Measurements from ENCODE around the gene MYH11.
"Not testable (repeated sequence)": the region's sequence is repeated elsewhere in the genome, so short reads cannot be mapped to it uniquely, and the experiment has no call there.

The MYH11 gene

GRCh38 chr16:15857724-15858560 lies 1.1 kb upstream of the MYH11 start:
- Mint-ChIP-seq H3K27me3 (peaks cover 48% of the 10 kb centered on the region), H3K9me3 (no peaks in the 10 kb centered on the region), H3K4me3 (peak overlapping the region; percentile 49 to 69), H3K4me1 (peaks cover 8% of the 10 kb centered on the region), H3K27ac (no peak overlapping the region)
- ATAC-seq (peak; percentile 28), DNase-seq (no peak)

DNA sequence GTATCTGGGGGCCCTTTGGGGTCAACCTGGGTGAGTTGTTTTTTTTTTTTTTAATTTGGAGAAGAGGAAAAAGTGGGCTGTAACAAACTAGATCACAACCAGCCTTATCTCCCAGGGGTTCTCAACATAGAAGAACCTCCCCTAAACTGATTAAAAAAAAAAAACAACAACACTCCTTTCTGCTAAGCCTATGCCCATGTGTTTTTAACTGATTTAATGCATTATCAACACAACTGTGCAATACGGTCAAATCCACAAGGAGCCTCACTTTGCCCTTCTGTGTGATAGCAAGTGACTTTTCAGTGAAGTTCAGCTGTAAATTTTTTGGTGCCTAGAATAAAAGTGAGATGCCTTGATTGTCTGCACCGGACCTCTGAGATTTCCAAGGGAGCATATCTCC lies 646 bp downstream of the MYH11 start:
- DNase-seq (no peak), ATAC-seq (no peak)
- Mint-ChIP-seq H3K4me1 (peaks cover 8% of the 10 kb centered on the region), H3K27ac (no peak overlapping the region), H3K4me3 (no peak overlapping the region), H3K27me3 (peaks cover 48% of the 10 kb centered on the region), H3K9me3 (no peaks in the 10 kb centered on the region)

- ATAC-seq: no peak
- peaks cover 8% of the 10 kb centered on the region for H3K4me1 Mint-ChIP-seq
- no peaks in the 10 kb centered on the region for H3K9me3 Mint-ChIP-seq
- H3K4me3 Mint-ChIP-seq: no peak overlapping the region
- H3K27ac Mint-ChIP-seq: no peak overlapping the region
- H3K27me3 Mint-ChIP-seq: peaks cover 48% of the 10 kb centered on the region
- DNase-seq: no peak
These were observed 1.2 kb downstream of the MYH11 start for GRCh38 chr16:15855704-15856003.

- Mint-ChIP-seq H3K27ac (no peak overlapping the region), H3K9me3 (no peaks in the 10 kb centered on the region), H3K27me3 (peaks cover 48% of the 10 kb centered on the region), H3K4me1 (peaks cover 8% of the 10 kb centered on the region), H3K4me3 (no peak overlapping the region)
- ATAC-seq (no peak), DNase-seq (no peak)
These were observed 1.7 kb downstream of the MYH11 start for GRCh38 chr16:15854906-15855703.

- peaks cover 43% of the 10 kb centered on the region for H3K27me3 Mint-ChIP-seq
- no peaks in the 10 kb centered on the region for H3K9me3 Mint-ChIP-seq
- DNase-seq (no peak), ATAC-seq (no peak)
- no peak overlapping the region for H3K4me3 Mint-ChIP-seq
- no peak overlapping the region for H3K27ac Mint-ChIP-seq
- H3K4me1 Mint-ChIP-seq: peaks cover 8% of the 10 kb centered on the region
These were observed 2.8 kb downstream of the MYH11 start for GRCh38 chr16:15854061-15854460.

GRCh38 chr16:15853021-15853420 lies 3.8 kb downstream of the MYH11 start:
- ATAC-seq (no peak), DNase-seq (no peak)
- peaks cover 36% of the 10 kb centered on the region for H3K27me3 Mint-ChIP-seq
- peaks cover 6% of the 10 kb centered on the region for H3K4me1 Mint-ChIP-seq
- no peak overlapping the region for H3K4me3 Mint-ChIP-seq
- no peak overlapping the region for H3K27ac Mint-ChIP-seq
- no peaks in the 10 kb centered on the region for H3K9me3 Mint-ChIP-seq

DNA sequence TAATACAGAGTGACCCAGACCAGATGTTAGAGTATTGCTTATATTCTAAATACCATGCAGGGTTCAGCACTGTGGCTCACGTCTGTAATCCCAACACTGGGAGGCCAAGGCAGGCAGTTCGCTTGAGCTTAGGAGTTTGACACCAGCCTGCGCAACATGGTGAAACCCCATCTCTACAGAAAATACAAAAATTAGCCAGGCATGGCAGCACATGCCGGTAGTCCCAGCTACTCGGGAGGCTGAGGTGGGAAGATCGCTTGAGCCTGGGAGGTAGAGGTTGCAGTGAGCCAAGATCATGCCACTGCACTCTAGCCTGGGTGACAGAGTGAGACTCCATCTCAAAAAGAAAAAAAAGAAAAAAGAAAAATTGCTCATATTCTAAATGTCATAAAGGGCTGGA lies 6.3 kb downstream of the MYH11 start:
- not testable (repeated sequence) for ATAC-seq
- H3K27me3 Mint-ChIP-seq: peaks cover 15% of the 10 kb centered on the region

GRCh38 chr16:15849209-15849981 lies 7.4 kb downstream of the MYH11 start:
- ATAC-seq (no peak), DNase-seq (no peak)
- no peaks in the 10 kb centered on the region for H3K9me3 Mint-ChIP-seq
- H3K27me3 Mint-ChIP-seq: peaks cover 3% of the 10 kb centered on the region
- no peak overlapping the region for H3K4me3 Mint-ChIP-seq
- H3K4me1 Mint-ChIP-seq: no peaks in the 10 kb centered on the region
- peak overlapping the region in 1 of 2 donors; percentile 42 for H3K27ac Mint-ChIP-seq

More for the DNA sequence above, 6.3 kb downstream of the MYH11 start:
- H3K27ac Mint-ChIP-seq, H3K9me3 Mint-ChIP-seq, H3K4me1 Mint-ChIP-seq, DNase-seq, H3K4me3 Mint-ChIP-seq: not testable (repeated sequence)

DNA sequence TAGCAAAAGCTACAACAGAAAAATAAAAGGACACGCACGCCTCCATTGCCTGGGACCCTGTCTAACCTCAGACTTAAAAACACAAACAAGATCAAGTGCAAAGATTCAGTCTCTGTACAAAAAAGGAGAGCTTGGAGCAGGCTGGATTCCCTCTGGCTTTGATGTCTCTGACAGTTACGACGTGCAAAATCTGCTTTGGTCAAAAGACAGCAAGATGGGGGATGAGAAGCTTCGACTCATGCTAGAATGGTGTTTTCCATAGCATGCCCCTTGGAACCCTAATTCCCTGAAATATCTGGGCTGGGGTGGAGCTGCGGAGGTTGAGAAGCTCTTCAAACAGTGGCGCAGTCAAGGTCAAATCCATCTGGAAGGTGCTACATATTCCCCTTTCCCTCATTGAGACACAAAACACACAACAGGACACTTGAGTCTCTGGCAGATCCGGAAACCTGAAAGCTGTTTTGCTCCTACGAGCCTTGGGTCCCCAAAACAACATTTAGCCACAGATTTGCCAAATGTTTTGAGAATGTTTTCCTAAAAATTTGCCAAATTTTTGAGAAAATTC lies 9.1 kb downstream of the MYH11 start:
- no peak overlapping the region for H3K4me3 Mint-ChIP-seq
- ATAC-seq (no peak), DNase-seq (no peak)
- H3K4me1 Mint-ChIP-seq: no peaks in the 10 kb centered on the region
- no peaks in the 10 kb centered on the region for H3K27me3 Mint-ChIP-seq
- H3K27ac Mint-ChIP-seq: peak overlapping the region in 1 of 2 donors; percentile 3
- H3K9me3 Mint-ChIP-seq: no peaks in the 10 kb centered on the region

GRCh38 chr16:15846510-15846909 lies 10.3 kb downstream of the MYH11 start:
- H3K9me3 Mint-ChIP-seq: no peaks in the 10 kb centered on the region
- no peaks in the 10 kb centered on the region for H3K27me3 Mint-ChIP-seq
- H3K27ac Mint-ChIP-seq: no peak overlapping the region
- H3K4me1 Mint-ChIP-seq: no peaks in the 10 kb centered on the region
- no peak for DNase-seq
- no peak overlapping the region for H3K4me3 Mint-ChIP-seq
- ATAC-seq: no peak

DNA sequence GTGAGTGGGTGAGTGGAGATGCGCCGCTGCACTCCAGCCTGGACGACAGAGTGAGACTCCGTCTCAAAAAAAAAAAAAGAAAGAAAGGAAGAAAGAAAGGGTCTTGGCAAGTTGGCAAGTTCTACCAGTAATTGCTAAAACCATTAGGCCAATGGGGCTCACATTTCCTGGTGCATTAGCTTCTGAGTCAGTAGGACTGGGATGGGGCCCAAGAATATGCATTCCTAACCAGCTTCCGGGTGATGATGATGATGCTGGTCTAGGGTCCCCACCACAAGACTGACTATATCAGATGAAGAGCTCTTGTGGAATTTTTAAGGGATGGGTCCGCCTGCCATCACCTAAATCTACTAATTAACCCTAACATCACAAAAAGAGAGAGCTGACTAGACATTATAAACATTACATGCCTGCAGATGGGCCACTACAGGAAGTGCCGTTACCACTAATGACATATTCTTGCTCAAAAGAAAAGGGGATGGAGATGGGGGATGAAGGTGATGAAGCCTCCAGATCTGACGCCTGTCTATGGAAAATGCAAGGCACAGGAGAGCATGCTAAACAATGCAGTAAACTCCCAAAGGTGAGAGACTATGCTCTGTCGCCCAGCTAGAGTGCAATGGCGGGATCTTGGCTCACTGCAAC lies 13.1 kb downstream of the MYH11 start:
- Mint-ChIP-seq H3K9me3 (no peaks in the 10 kb centered on the region), H3K4me1 (no peaks in the 10 kb centered on the region), H3K4me3 (no peak overlapping the region), H3K27ac (no peak overlapping the region), H3K27me3 (no peaks in the 10 kb centered on the region)
- DNase-seq (no peak), ATAC-seq (no peak)

GRCh38 chr16:15839204-15839603 lies 17.6 kb downstream of the MYH11 start:
- not testable (repeated sequence) for ATAC-seq, H3K27ac Mint-ChIP-seq, H3K4me3 Mint-ChIP-seq, H3K27me3 Mint-ChIP-seq, DNase-seq, H3K9me3 Mint-ChIP-seq
- peaks cover 11% of the 10 kb centered on the region for H3K4me1 Mint-ChIP-seq

DNA sequence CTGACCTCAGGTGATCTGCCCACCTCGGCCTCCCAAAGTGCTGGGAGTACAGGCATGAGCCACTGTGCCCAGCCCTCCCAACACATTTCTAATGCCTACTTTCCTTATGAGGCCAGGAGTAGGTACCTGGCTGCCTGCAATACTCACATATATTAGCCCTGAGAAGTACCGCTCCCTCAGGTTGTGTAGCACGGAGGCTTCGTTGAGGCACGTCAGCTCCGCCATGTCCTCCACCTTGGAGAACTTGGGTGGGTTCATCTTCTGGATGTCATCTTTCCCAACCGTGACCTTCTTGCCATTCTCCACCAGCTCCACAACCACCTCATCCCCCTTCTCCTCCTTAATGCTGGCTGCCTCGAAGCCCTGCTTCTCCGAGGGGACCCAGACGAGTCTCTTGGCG lies 19.1 kb downstream of the MYH11 start:
- H3K27me3 Mint-ChIP-seq: no peaks in the 10 kb centered on the region
- DNase-seq (no peak), ATAC-seq (no peak)
- no peak overlapping the region for H3K4me3 Mint-ChIP-seq
- H3K4me1 Mint-ChIP-seq: peaks cover 11% of the 10 kb centered on the region
- H3K27ac Mint-ChIP-seq: no peak overlapping the region
- H3K9me3 Mint-ChIP-seq: no peaks in the 10 kb centered on the region

DNA sequence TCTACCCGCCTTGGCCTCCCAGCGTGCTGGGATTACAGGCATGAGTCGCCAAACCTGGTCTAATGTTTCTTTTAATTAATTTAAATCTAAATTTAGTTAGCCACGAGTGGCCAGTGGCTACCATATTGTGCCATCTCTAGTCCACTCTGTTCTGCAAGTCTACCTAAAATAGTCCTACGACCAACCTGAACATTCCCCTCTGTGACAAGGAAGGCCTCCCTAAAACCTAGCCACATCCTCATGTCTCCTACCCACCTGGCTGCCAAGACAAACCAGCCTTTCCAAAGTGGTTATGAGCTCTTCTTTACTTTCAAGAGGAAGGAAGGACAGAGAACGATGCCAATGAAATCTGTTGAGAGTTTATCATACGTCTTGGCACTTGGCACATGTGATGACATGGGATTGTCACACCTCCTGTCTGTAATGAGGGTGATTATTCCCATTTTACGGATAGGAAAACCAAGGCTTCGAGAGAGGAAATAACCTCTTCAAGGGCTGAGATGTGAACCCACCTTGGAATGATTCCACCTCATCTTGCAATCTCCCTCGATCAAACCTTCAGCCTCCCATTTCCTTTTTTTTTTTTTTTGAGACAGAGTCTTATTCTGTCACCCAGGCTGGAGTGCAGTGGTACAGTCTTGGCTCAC lies 19.7 kb downstream of the MYH11 start:
- H3K4me1 Mint-ChIP-seq: peaks cover 11% of the 10 kb centered on the region
- ATAC-seq (no peak), DNase-seq (no peak)
- no peak overlapping the region for H3K4me3 Mint-ChIP-seq
- no peak overlapping the region for H3K27ac Mint-ChIP-seq
- no peaks in the 10 kb centered on the region for H3K9me3 Mint-ChIP-seq
- H3K27me3 Mint-ChIP-seq: no peaks in the 10 kb centered on the region

GRCh38 chr16:15836074-15836473 lies 20.8 kb downstream of the MYH11 start:
- Mint-ChIP-seq H3K27ac (no peak overlapping the region), H3K9me3 (no peaks in the 10 kb centered on the region)

More at GRCh38 chr16:15836074-15836473, 20.8 kb downstream of the MYH11 start:
- ATAC-seq (no peak), DNase-seq (no peak)
- Mint-ChIP-seq H3K4me3 (no peak overlapping the region), H3K27me3 (no peaks in the 10 kb centered on the region), H3K4me1 (peaks cover 11% of the 10 kb centered on the region)

Data from stimulated activated naive CD8-positive, alpha-beta T cell treated with anti-CD3 and anti-CD28 coated beads, Interleukin-15, amount 100 ng/mL, for 72 hours (primary cell).